Adipocyte (in vitro differentiated cells): ENCODE measurements around the gene KLF1.
"Not testable (repeated sequence)": the region's sequence is repeated elsewhere in the genome, so short reads cannot be mapped to it uniquely, and the experiment has no call there.

Source experiments
- DNase-seq: peaks from one replicate; pipeline ENCODE4 v3.0.0-alpha.2; 2015; ENCODE audit warnings: low read depth
- H3K27me3 ChIP-seq: replicated peaks from 2 replicates; pipeline ENCODE4 v1.7.0; 2013; ENCODE audit warnings: mild to moderate bottlenecking, low read length, moderate library complexity; ENCODE audit not compliant: control insufficient read depth, insufficient read depth
- H3K36me3 ChIP-seq: 2 replicates; pipeline ENCODE4 v1.7.0; 2013; ENCODE audit warnings: low read length, mild to moderate bottlenecking, moderate library complexity; ENCODE audit not compliant: control insufficient read depth, insufficient read depth, severe bottlenecking
- H3K4me1 ChIP-seq: 2 replicates; pipeline ENCODE4 v1.7.0; 2013; ENCODE audit warnings: mild to moderate bottlenecking, low read length, moderate library complexity; ENCODE audit not compliant: control insufficient read depth, insufficient read depth
- H3K4me3 ChIP-seq: 2 replicates; pipeline ENCODE4 v1.7.0; 2013; ENCODE audit warnings: mild to moderate bottlenecking, low read length, moderate library complexity
- H3K9ac ChIP-seq: 2 replicates; pipeline ENCODE4 v1.7.0; 2013; ENCODE audit warnings: mild to moderate bottlenecking, low read length, moderate library complexity
- H3K9me3 ChIP-seq: 2 replicates; pipeline ENCODE4 v1.7.0; 2013; ENCODE audit warnings: mild to moderate bottlenecking, low read length, moderate library complexity; ENCODE audit not compliant: control insufficient read depth

KLF1 gene

GRCh38 chr19:12915860-12916259, 28.9 kb upstream of the KLF1 start:
- H3K36me3 ChIP-seq, H3K27me3 ChIP-seq, H3K4me3 ChIP-seq, DNase-seq, H3K9me3 ChIP-seq, H3K9ac ChIP-seq: not testable (repeated sequence)
- H3K4me1 ChIP-seq, result peaks cover 22% of the 10 kb centered on the region

DNA sequence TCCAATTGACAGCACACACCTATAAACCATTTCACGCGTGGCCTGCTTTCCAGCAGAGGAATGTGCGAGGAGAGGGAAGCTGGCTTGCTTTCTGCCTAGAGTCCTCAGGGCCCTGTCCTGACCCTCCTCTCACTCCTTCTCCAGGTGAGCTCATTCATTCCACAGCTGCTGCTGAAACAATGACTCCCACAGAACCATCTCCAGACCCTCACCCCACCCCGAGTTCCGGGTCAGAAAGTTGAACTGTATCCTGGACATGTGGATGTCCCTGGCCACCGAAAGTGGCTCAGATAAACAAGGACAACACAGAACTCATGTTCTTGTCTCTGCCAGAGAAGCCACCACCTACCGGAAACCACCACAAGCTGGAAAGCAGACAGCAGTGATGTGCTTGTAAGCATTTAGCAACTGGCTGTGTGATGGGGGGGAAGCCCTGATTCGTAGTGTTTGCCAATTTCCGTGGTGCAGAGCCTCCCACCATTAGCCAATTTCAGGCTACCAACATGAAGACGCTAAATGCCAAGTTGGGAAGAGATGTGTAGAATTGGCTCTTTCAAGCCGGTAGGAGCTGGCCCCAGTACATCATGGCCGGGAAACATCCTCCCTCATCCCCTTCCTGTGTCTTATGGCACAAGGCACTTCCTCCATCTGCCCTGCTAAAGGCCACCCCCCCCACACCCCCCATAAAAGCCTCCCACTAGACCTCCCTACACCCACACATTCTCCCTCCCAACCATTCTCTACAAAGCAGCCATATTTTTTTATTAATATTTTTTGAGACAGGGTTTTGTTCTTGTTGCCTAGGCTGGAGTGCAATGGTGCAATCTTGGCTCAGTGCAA, 27.1 kb upstream of the KLF1 start:
- no peak for DNase-seq
- Histone ChIP-seq H3K4me3 (no peak overlapping the region), H3K9ac (no peak overlapping the region), H3K9me3 (no peaks in the 10 kb centered on the region), H3K4me1 (peaks cover 22% of the 10 kb centered on the region), H3K27me3 (no peaks in the 10 kb centered on the region), H3K36me3 (no peaks in the 10 kb centered on the region)

DNA sequence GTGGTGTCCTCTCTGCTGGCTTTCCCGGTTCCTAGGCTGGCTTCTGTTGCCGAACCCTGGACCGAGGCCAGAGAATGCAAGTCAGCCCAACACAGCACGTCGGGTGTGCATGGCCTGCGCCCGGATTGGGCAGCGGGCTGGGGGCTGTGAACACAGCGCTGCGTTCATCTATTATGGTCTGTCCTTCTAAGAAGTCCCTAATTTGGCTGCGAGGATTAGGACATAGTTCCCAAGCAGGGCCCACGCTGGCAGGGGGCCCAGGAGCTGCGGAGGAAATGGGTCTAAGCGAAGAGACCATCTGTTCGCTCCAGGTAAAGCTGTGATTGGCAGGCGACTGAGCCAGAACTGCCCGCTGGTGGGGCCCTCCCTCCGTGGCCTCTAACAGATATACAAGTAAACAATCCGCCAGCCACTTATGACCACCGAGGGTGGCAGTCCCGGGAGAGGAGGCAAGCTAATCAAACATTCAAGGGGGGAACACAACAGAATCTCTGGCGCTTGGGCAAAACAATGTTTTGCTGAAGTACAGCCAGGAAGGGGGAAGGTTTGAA, 26.1 kb upstream of the KLF1 start:
- Histone ChIP-seq H3K9me3 (no peaks in the 10 kb centered on the region), H3K27me3 (no peaks in the 10 kb centered on the region), H3K9ac (peak overlapping the region; percentile 61), H3K4me3 (peak overlapping the region; percentile 57), H3K36me3 (no peaks in the 10 kb centered on the region), H3K4me1 (peaks cover 19% of the 10 kb centered on the region)
- peak; percentile 59 for DNase-seq

GRCh38 chr19:12912571-12912970, 25.6 kb upstream of the KLF1 start:
- peak overlapping the region; percentile 61 for H3K9ac ChIP-seq
- DNase-seq, result no peak
- H3K36me3 ChIP-seq, result no peaks in the 10 kb centered on the region

DNA sequence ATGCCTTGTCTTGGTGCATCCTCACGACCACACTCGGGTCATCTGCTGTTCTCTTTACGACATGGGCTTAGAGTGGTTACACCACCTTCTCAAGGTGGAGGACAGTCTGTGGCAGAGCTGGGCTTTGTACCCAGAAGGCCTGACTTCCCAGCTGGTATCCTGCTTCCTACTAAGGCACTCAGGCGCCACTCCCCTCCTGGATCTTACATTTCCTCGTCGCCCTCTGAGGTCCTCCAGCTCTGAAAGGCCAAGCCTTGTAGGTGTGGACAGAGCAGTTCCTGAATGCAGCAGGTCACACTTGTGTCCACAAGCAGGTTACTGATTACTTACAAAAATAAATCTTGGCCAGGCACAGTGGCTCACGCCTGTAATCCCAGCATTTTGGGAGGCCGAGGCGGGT, 20.2 kb upstream of the KLF1 start:
- DNase-seq, result no peak
- H3K4me3 ChIP-seq, result no peak overlapping the region

More at GRCh38 chr19:12912571-12912970, 25.6 kb upstream of the KLF1 start:
- peaks cover 19% of the 10 kb centered on the region for H3K4me1 ChIP-seq
- H3K27me3 ChIP-seq, result no peaks in the 10 kb centered on the region
- H3K4me3 ChIP-seq, result peak overlapping the region; percentile 57
- no peaks in the 10 kb centered on the region for H3K9me3 ChIP-seq

GRCh38 chr19:12899891-12900518, 13.0 kb upstream of the KLF1 start:
- DNase-seq, result no peak
- no peaks in the 10 kb centered on the region for H3K4me1 ChIP-seq
- no peak overlapping the region for H3K9ac ChIP-seq
- H3K36me3 ChIP-seq, result peaks cover 29% of the 10 kb centered on the region
- H3K9me3 ChIP-seq, result no peaks in the 10 kb centered on the region
- no peak overlapping the region for H3K4me3 ChIP-seq
- H3K27me3 ChIP-seq, result no peaks in the 10 kb centered on the region

More for the DNA sequence above, 20.2 kb upstream of the KLF1 start:
- H3K27me3 ChIP-seq, result no peaks in the 10 kb centered on the region
- no peaks in the 10 kb centered on the region for H3K36me3 ChIP-seq
- peaks cover 2% of the 10 kb centered on the region for H3K4me1 ChIP-seq
- no peaks in the 10 kb centered on the region for H3K9me3 ChIP-seq
- H3K9ac ChIP-seq, result no peak overlapping the region

DNA sequence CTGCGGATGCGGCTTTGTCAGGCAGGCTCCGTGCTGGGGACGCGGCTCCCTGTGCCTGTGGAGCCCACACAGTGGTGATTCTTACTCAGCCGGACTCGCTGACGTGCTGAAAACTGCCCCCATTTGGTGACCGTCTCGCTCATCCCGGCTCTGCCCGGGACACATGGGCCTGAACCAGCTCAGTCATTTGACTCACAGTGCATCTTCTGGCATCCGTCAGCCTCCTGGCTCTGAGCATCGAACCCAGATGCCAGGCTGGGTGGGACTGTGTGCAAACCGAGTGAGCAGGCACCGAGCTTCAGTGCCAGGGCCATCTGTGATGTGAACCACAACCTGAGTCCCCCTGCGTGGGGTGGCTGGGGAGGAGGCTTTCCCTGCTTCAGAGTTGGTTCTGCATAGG, 9.5 kb upstream of the KLF1 start:
- DNase-seq, result no peak
- Histone ChIP-seq H3K36me3 (peaks cover 43% of the 10 kb centered on the region), H3K4me3 (no peak overlapping the region), H3K9me3 (no peaks in the 10 kb centered on the region), H3K4me1 (peaks cover 6% of the 10 kb centered on the region), H3K9ac (no peak overlapping the region), H3K27me3 (no peaks in the 10 kb centered on the region)

DNA sequence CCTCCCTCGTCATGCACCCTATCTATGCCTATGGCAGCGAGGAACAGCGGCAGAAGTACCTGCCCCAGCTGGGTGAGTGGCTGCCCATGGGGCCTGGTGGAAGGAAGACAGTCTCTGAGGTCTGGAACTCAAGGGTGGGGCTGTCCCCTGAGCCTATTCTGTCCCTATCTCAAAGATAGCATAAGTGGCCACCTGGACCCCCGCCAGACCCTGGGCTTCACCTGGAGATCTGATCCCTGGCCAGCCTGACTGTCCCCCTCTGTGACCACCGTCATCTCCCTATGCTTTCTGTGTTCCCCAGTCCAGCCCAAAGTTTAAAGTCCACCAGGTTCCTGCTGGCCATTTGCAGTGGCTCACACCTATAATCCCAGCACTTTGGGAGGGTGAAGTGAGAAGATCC, 6.6 kb upstream of the KLF1 start:
- Histone ChIP-seq H3K27me3 (no peaks in the 10 kb centered on the region), H3K36me3 (peaks cover 35% of the 10 kb centered on the region), H3K4me3 (no peak overlapping the region), H3K9me3 (no peaks in the 10 kb centered on the region), H3K9ac (no peak overlapping the region), H3K4me1 (peaks cover 6% of the 10 kb centered on the region)
- no peak for DNase-seq

DNA sequence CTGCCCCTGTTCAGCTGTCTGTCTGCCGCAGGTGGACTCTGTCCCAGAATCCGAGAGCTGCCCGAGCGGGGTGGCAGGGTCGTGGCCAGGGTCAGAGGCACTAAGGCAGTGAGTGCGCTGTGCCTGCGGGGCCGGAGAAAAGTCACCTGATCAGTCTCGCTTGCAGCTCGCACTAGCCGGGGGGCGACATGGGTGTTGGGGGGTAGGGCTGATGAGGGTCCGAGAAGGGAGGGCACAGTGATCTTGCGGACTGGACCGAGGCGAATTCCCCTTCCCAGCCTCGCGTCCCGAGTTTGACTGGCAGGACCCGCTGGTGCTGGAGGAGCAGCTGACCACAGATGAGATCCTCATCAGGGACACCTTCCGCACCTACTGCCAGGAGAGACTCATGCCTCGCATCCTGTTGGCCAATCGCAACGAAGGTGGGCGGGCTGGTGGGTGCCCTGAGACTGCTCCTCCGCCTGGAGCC, 4.6 kb upstream of the KLF1 start:
- peak overlapping the region; percentile 98 for H3K4me3 ChIP-seq
- H3K9me3 ChIP-seq, result no peaks in the 10 kb centered on the region
- peaks cover 4% of the 10 kb centered on the region for H3K27me3 ChIP-seq
- H3K36me3 ChIP-seq, result peaks cover 20% of the 10 kb centered on the region
- peaks cover 6% of the 10 kb centered on the region for H3K4me1 ChIP-seq
- peak overlapping the region; percentile 85 for H3K9ac ChIP-seq
- DNase-seq, result no peak

DNA sequence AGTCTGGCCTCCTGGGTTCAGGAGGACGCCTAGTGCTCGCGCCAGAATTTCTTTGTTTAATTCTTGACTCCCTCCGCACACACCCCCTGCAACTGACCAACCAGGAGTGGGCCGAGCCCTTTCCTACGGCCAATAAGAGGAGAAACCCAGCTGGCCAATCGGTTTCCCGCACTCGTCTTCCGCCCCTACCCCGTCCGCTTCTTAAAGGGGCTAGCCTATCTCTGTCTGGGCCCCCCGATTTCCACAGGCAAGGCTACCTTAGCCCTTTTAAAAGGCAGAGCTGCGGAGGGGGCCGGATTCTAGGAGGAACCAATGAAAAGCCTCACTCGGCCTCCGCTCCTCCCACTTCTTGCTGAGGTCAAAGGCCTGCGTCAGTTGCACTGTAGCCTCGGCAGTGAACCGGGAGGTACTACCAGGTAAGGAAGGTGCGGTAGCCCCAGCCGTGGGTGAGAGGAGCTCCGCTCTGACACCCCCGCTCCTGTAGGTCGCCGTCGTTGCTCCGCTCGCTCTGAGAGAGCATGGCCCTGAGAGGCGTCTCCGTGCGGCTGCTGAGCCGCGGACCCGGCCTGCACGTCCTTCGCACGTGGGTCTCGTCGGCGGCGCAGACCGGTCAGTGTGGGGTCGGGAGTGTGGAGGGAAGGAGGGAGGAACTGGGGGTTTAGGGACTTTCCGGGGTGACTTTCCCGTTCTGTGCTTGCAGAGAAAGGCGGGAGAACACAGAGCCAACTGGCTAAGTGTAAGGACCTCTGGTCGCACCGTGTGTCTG, 4.0 kb upstream of the KLF1 start, which contains the start of gene GCDH:
Gene GCDH (plus strand): TSS at position 374 of the 766 bp plus-strand sequence. CDS start 145 bp downstream, at position 519.
- H3K9ac ChIP-seq, result peak within 1 kb of the TSS; percentile 85
- peaks cover 14% of the 10 kb centered on the region for H3K36me3 ChIP-seq
- H3K4me1 ChIP-seq, result peaks cover 6% of the 10 kb centered on the region
- DNase-seq, result peak; percentile 100
- H3K9me3 ChIP-seq, result no peaks in the 10 kb centered on the region
- peaks cover 4% of the 10 kb centered on the region for H3K27me3 ChIP-seq
- H3K4me3 ChIP-seq, result peak within 1 kb of the TSS; percentile 98
